K562 (cell line): ENCODE results near the gene PLTP. TPM values are rescaled to one million over a fixed set of nuclear protein-coding genes. Genes with fewer than 3 reads are reported as not detected.

Experiments
- CUX1 ChIP-seq: fragments of 200-800 bp; sonication (Bioruptor generic); IDR thresholded peaks from 2 replicates; pipeline ENCODE4 v1.6.1; 2016; ENCODE audit warnings: missing genetic modification characterization, missing compliant biosample characterization
- GABPB1 ChIP-seq: sonication (generic); formaldehyde crosslinking; IDR thresholded peaks from 2 replicates; pipeline ENCODE4 v1.8.0; 2022; ENCODE audit warnings: mild to moderate bottlenecking, missing genetic modification reagents
- GTF2F1 ChIP-seq: IDR thresholded peaks from 2 replicates; pipeline ENCODE4 v1.6.1; 2011; ENCODE audit warnings: low read depth, low read length, improper control_type of control experiment
- L3MBTL2 ChIP-seq: fragments of 450-650 bp; IDR thresholded peaks from 2 replicates; pipeline ENCODE4 v1.6.1; 2016; ENCODE audit warnings: mild to moderate bottlenecking, moderate library complexity
- NFIX ChIP-seq: fragments of 250-450 bp; sonication (Bioruptor Pico); IDR thresholded peaks from 2 replicates; pipeline ENCODE4 v1.4.0; 2020; ENCODE audit warnings: low read depth, mild to moderate bottlenecking, moderate library complexity
- POLR2A ChIP-seq: fragments of 450-650 bp; conservative IDR thresholded peaks from 2 replicates; pipeline ENCODE4 v1.6.1; 2016
- RREB1 ChIP-seq: fragments of 250-450 bp; sonication (Bioruptor Pico); IDR thresholded peaks from 2 replicates; pipeline ENCODE4 v1.4.0; 2020
- TCFL5 ChIP-seq: fragments of 250-450 bp; sonication (Bioruptor Pico); conservative IDR thresholded peaks from 2 replicates; pipeline ENCODE4 v1.6.1; 2021; ENCODE audit warnings: mild to moderate bottlenecking, moderate library complexity, matching md5 sums
- ZNF133 ChIP-seq: fragments of 250-450 bp; sonication (Bioruptor Pico); IDR thresholded peaks from 2 replicates; pipeline ENCODE4 v1.4.0; 2020; ENCODE audit warnings: mild to moderate bottlenecking
- ZNF561 ChIP-seq: fragments of 450-650 bp; formaldehyde crosslinking; conservative IDR thresholded peaks from 2 replicates; pipeline ENCODE4 v1.4.0; 2020; ENCODE audit warnings: mild to moderate bottlenecking, moderate library complexity
- polyA plus RNA-seq, 8 experiments: library from polyadenylated mRNA; depleted of rRNA in 4 of 8; stranded (reverse) in 5 of 8; unstranded in 3 of 8; fragments of >200 nt; fragmentation: Nextera tagmentation in 2 of 8; fragmentation: Illumina TruSeq in 1 of 8; extraction: Ambion mirVana in 2 of 8; extraction: Trizol in 1 of 8; gene quantifications; 2 replicates each; pipeline versions ENCODE4 v1.2.1 to v1.2.3, GENCODE V29; 2011 to 2014; ENCODE audit warnings: inconsistent platforms in 1 of 8, missing spikeins in 1 of 8
- total RNA-seq, 7 experiments: library from RNA; depleted of rRNA in 6 of 7; stranded (reverse); fragments of >200 nt in 6 of 7; fragmentation: Illumina TruSeq in 2 of 7; extraction: Trizol in 2 of 7; gene quantifications; 2 replicates each; pipeline versions ENCODE4 v1.2.1 to v1.2.3, GENCODE V29; 2011 to 2021; ENCODE audit warnings: low replicate concordance in 1 of 7
- TF ChIP-seq, protein P1 (sequence below): sonication (generic); formaldehyde crosslinking; IDR thresholded peaks from 2 replicates; pipeline ENCODE4 v1.8.0; 2022; ENCODE audit warnings: mild to moderate bottlenecking, missing genetic modification reagents
- TF ChIP-seq, protein P2 (sequence below), 2 experiments: IDR thresholded peaks in 1 of 2; conservative IDR thresholded peaks in 1 of 2; 2 replicates each; pipeline ENCODE4 v1.6.1; 2016; ENCODE audit warnings: low read depth in 2 of 2, mild to moderate bottlenecking in 1 of 2, missing compliant biosample characterization in 1 of 2, missing genetic modification characterization in 1 of 2, moderate library complexity in 1 of 2

PLTP gene
- total and polyA plus RNA-seq, 9 of the 15 experiments (the other 6 are each of a cell fraction or from before 2014, with no cell fraction given), result 2.8 to 29.3 (median 17.6) TPM

- 0 out of 2 replicates have a peak, but pooled peaks have one; percentile 66 for TF ChIP-seq CUX1 (CRISPR knock-in tag)
- TF ChIP-seq ZNF561 (CRISPR knock-in tag), result no peak
- no peak for TF ChIP-seq POLR2A
- no peak for TF ChIP-seq NFIX (CRISPR knock-in tag)
- no peak for TF ChIP-seq GTF2F1
- TF ChIP-seq ZNF133 (CRISPR knock-in tag), result no peak
- peak; percentile 19; the same call in 1 of the 2 replicates for TF ChIP-seq L3MBTL2
- no peak for TF ChIP-seq TCFL5 (CRISPR knock-in tag)
- TF ChIP-seq, protein P1, sequence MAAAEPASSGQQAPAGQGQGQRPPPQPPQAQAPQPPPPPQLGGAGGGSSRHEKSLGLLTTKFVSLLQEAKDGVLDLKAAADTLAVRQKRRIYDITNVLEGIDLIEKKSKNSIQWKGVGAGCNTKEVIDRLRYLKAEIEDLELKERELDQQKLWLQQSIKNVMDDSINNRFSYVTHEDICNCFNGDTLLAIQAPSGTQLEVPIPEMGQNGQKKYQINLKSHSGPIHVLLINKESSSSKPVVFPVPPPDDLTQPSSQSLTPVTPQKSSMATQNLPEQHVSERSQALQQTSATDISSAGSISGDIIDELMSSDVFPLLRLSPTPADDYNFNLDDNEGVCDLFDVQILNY (CRISPR knock-in tag), result no peak
- TF ChIP-seq RREB1, result no peak
- no peak for TF ChIP-seq GABPB1 (CRISPR knock-in tag)
- TF ChIP-seq, protein P2, sequence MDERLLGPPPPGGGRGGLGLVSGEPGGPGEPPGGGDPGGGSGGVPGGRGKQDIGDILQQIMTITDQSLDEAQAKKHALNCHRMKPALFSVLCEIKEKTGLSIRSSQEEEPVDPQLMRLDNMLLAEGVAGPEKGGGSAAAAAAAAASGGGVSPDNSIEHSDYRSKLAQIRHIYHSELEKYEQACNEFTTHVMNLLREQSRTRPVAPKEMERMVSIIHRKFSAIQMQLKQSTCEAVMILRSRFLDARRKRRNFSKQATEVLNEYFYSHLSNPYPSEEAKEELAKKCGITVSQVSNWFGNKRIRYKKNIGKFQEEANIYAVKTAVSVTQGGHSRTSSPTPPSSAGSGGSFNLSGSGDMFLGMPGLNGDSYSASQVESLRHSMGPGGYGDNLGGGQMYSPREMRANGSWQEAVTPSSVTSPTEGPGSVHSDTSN (CRISPR knock-in tag; IDR thresholded peaks at IDR 0.05; ENCODE audit: low read depth), result no peak
- TF ChIP-seq, protein P2 (tag; conservative IDR thresholded peaks at IDR 0.05; ENCODE audit: low read depth), result 0 out of 2 replicates have a peak, but pooled peaks have one; percentile 17
Measured at GRCh38 chr20:45935416-45936046, 23.6 kb upstream of the PLTP start (continued).
